HL-60/S4 treated with retinoic acid at 250 ng/mL for 4 days and 3 days (cell line): ENCODE data around the gene PPM1F.
"Not testable (repeated sequence)": the region's sequence is repeated elsewhere in the genome, so short reads cannot be mapped to it uniquely, and the experiment has no call there.

Source experiments
- in situ Hi-C: fragments of 300-500 bp; cut with MboI; formaldehyde crosslinking; loops from 2 replicates; pipeline ENCODE4 v1.7.0; 2022; ENCODE audit warnings: low sequenced_read_pairs

PPM1F gene

DNA sequence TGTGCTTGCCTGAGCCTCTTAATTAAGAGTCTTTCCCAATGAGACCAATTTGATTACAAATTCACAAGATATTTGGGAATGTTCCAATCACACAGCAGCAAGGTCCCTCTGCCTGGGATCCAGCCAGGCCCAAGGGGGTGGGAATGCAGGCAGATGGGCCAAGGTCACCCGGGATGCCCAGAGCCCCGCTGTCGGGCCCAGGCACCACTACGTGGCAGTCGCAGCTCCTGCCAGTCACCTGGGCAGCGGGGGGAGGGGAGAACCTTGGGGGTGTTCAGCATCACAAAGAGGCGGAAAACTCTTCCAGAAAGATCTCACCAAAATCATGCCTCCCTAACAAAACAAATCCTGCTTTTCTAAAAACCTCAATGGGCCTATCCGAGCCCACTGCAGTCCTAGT is 30.9 kb downstream of the PPM1F start:
- in situ Hi-C loops: no loop called here

DNA sequence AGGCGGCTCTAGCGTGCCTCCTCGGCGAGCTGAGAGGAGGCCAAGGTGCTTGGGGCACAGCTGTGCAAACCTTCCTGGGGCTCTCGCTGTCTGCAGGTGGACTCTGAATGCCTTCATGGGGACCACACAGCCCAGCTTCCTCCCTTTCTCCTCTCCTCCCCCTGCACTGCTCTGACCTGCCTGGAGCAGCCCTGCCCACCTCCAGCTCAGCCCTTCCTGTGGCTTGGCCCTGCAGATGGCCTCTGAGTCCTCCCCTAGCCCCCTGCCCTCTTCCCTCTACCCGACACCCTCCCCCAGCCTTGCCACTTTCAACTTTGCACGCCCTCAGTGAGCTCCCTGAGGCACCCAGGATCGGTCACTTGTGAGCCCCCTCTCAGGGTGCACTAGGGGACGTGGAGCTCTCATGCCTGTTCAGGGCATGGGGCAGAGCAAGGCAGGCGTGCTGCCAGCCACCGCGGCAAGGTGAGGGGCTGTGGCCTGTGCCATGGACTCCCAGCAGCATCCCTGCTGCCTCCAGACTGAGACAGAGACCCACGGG is 31.4 kb downstream of the PPM1F start:
- in situ Hi-C loops: no loop called here

DNA sequence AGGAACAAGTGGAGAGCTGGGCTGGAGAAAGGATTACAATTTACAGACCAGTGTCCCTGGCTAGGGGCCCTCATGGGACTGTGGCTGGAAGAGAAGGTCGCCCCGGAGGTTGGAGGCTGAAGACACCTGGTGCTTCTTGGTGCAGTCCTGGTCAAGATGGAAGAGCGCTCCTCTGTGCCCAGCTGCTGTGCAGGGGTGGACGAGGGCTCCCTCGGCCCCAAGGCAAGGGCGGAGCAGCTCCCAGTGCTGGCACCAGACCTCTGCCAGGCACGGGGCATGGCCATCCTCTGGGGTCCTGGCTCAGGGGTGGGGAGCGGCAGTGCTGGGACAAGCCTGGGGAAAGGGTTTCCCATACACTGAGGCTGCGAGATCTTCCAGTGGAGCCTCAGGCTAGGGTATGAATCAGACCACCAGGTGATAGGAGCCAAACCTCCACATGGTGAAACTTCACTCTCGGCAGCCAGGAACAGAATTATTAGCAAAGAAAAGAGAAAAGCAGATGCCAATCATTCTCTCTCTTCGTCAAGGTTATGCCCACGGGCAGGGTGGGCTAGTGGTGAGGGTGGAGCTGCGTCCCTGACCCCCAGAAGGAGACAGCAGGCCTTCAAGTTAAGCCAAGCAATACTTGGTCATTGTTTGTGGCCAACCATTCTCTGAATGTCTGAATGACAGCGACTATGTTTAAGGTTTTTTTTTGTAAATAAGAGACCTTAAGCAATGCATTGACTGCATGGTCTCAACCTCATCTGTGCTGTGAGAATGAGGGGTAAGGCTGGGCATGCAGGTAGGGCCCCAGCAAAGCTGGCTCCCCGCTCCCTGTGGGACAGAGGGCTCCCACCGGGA is 32.1 kb downstream of the PPM1F start:
- in situ Hi-C loops: no loop called here

DNA sequence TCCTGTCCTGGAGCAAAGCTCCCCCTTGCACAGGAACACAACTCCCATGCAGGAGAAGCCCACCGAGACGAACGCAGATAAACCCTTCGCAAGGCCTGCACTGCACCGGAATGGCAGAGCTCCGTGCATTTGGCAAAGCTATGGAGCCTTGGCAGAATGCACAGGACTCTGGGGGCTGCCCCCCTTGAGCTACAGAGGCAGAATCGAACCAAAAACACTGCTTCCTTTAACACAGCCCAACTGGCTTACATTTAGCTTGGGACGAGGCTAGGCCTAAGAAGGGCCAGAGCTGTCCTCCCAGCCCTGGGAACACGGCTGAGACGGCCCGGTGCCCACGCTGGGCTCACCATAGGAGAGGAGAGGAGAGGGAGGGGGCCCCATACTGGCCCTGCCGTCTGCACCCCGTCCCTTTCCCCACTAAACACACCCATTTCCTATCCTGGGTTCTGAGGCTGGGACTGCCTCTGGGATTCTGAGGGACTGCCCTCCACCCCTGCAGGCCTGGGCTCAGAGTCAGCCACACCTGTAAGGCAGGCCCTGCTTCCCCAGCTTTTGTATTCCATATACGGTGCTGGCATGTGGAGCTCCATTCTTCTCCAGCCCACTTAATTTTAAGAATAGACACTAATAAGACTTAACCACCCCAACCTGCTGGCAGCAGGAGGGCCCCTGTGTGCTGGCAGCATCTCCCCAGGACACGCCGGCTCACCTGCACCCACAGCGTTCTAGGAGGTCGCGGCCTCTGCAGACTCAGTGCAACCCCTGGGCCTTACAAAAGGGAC is 32.9 kb downstream of the PPM1F start:
- in situ Hi-C loops: no loop called here

DNA sequence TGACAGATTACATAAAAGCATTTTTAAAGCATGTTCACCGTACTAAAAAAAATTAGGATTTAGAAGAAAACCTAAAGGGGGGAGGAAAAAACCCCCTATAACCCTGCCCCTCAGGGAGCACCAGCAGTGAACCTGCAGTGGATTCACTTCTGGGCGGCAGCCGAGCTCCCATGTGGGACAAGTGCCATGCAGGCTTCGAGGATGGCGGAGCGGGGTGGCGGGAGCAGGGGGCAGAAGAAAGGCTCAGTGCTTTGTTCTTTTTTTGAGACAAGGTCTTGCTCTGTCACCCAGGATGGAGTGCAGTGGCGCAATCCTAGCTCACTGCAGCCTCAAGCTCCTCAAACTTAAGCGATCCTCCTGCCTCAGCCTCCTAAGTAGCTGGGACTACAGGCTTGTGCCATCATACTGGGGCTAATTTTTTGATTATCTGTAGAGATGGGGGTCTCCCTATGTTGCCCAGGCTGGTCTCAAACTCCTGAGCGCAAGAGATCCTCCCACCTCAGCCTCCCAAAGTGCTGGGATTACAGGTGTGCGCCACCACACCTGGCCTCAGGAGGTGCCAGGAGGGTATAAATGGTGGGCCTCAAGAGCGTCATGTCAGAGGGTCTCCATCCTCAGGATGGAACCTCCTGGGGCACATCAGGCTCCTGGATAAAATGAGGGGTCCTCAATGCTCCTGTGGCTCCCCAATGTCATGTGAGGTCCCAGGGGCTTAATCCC is 34.0 kb downstream of the PPM1F start:
- in situ Hi-C loops: no loop called here

DNA sequence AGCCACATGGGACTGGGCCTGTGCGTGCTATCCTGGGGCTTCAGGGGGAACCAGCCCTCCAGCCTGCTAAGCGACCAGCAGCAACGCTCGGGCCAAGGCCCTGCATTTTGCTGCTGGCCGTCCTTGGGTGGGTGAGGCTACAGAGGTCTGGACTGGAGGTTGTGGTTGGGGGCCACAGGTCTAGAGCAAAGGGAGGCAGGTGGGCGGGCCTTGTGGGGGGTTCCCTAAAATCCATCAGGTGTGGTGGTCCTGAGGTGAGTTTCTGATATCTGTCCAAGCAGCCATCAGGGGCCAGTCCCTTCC is 34.7 kb downstream of the PPM1F start:
- in situ Hi-C loops: no loop called here

DNA sequence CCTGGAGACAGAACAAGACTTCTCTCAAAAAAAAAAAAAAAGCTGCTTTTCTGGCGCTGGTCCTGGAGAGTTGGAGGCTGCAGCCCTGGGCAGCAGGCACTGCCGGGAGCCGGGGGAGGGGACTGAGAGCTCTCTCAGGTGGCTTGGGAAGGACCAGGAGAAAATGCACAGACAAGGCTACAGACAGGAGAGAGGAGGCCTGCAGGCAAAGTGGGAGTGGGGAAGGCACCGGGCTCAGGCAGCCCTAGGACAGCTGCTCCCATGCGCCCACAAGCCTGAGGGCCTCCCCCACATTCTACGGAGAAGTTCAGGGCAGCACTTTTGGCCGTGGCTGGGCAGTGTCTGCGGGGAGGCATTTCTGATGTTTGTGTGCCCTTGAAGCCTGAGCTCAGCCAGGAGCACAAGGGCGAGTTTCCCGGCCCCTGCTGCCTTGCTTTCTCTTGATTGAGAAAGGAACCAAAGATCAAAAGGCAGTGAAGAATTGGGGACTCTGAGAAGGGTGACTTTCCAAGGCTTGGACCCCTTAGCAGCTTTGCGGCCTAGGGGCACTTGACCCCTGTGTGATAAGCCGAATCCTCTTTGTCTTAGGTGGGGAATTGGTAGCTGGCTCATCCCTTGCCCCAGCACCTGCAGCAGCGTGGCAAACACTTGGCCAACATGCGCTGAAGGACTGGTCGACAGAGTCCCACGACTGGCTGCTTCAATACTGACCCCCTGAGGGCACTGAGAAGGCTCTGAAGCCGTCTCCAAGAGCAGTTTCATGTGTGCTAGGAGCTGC is 35.3 kb downstream of the PPM1F start:
- in situ Hi-C loops: no loop called here

DNA sequence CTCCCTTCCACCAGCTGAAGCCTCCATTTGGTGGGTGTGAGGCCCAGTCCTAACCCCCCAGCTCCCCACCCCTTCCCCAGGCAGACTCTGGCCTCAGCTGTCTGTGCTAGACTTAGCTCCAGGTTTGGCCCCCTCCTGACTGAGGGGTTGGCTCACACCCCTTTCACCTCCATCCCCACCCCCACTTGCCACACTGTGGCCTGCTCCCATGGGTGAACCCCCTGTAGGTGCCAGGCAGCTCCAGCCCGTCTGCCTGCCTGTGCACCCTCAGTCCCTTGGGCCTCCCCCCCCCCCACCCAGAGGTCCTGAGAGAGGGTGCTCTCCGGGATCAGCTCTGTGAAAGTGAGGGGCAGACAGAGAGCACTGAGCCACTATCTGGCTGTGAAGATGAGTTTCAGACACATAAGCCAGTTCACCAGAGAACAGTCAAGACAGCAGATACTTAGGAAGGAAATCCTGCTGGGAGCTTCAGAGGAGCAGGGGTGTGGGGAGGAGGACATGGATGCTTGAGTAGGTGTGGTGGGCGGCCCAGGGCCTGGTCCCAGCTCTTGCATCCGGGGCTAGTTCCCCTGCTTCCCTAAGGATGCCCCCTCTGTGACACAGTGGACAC is 36.2 kb downstream of the PPM1F start:
- in situ Hi-C loops: no loop called here

DNA sequence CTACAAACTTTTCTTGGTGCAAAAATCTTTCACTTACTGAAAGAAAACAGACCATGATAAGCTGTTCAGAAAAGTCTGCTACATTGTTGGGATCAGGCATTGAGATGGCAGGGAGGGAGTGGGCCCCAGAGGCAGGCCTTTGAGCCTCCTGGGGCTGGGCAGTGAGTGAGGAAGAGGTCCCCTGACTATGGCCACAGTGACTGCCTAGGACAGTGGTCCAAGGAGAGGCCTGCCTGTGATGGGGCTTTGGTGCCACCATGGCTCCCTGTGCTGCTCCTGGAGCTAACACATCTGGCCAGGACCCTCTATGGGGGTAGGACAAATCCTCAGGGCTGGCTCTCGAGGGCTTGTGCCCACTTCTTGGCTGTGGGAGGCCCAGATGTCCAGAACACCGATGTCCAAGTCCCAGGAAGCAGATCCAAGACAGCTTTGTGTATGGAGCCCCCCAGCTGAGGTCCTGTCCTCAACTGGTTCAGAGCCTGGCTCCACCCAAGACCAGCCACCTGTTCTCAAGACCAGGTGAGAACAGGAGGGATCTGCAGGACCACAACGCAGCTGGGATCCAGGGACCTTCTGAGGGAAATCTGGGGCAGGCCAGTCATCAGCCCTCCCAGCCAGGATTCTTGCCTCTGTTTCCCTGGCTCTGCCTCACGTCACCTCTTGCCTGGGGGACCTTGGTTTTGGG is 36.9 kb downstream of the PPM1F start:
- in situ Hi-C loops: no loop called here

DNA sequence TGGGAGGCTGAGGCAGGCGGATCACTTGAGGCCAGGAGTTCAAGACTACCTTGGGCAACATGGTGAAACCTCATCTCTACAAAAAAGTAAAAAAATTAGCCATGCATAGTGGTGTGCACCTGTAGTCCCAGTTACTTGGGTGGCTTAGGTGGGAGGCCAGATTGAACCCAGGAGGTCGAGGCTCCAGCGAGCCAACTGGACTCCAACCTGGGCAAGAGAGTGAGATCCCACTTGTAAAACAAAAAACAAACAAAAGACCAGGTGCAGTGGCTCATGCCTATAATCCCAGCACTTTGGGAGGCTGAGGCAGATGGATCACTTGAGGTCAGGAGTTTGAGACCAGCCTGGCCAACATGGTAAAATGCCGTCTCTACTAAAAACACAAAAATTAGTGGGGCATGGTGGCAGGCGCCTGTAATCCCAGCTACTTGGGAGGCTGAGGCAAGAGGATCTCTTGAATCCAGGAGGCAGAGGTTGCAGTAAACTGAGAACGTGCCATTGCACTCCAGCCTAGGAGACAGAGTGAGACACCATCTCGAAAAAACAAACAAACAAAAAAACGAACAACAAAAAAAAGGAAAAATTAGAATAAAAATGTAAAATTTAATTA is 38.5 kb downstream of the PPM1F start:
- in situ Hi-C loops: not testable (repeated sequence)

DNA sequence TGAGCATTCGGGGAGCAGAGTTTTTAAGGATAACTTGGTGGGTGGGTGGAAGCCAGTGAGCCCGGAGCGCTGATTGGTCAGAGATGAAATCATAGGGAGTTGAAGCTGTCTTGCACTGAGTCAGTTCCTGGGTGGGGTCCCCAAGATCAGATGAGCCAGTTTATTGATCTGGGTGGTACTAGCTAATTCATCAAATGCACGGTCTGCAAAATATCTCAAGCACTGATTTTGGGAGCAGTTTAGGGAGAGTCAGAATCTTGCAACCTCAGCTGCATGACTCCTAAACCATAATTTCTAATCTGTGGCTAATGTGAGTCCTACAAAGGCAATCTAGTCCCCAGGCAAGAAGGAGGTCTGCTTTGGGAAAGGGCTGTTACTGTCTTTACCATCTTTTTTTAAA is 42.3 kb downstream of the PPM1F start:
- in situ Hi-C loops: not testable (repeated sequence)

DNA sequence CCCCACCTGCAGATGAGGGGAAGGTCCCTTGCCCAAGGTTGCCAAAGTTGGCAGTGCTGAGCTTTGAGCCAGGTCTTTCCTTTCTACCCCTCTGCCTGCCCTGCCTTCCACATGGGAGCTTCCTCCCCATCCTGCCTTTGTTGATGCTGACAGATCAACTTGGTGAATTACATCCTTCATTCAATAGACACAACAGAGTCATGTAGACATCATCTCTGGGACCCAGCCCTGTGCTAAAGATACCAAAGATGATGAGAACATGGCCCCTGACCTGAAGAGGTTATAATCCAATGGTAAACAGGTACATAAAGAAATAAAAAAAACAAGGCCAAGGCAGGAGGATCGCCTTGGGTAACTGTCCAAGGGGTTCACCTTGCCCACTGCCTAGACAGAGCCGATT is 42.8 kb downstream of the PPM1F start:
- in situ Hi-C loops: no loop called here

DNA sequence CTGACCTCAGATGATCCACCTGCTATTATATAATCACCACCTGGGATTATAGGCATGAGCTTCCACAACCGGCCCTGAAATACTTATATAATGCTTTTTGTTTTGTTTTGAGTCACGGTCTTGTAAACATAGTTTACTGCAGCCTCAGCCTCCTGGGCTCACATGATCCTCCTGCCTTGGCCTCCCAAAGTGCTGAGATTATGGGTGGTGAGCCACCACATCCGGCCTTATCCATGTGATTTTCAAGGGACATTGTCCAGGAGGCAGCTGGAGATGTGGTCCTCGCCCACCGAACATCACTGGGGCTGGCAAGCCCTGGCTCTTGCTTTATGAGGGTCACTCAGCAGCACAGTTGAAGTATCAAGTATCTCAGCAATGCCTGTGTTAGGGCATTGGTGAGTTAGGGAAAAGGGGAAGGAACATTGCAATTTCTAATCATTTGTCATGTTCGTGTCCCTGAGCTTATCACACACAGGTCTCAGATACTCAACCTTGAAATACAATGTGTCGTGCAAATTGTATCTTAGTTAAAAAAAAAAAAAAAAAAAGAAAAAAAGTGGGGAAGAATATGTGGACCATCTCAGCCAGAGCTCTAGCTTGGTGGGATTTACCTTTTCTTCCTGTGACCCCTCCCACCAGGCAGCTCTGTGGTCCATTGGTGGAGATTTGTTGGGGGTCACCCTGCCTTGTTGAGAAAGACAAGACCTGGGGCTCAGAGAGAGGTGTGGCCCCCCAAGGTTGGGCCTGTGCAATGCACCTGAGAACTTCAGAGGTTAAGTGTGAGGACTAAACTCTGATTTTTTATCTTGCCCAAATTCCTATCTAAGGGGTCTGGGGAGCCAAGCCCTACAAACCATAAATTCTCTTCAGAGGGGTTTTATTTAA is 44.8 kb downstream of the PPM1F start:
- in situ Hi-C loops: no loop called here

DNA sequence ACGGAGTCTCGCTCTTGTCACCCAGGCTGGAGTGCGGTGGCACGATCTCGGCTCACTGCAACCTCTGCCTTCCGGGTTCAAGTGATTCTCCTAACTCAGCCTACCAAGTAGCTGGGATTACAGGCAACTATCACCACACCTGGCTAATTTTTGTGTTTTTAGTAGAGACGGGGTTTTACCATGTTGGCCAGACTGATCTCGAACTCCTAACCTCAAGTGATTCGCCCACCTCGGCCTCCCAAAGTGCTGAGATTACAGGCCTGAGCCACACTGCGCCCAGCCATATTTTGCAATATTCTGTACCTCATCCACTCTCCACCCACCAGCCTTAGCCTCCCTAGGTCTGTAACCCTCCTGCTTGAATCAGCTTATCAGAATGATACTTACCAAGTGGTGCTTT is 47.4 kb downstream of the PPM1F start:
- in situ Hi-C loops: not testable (repeated sequence)

DNA sequence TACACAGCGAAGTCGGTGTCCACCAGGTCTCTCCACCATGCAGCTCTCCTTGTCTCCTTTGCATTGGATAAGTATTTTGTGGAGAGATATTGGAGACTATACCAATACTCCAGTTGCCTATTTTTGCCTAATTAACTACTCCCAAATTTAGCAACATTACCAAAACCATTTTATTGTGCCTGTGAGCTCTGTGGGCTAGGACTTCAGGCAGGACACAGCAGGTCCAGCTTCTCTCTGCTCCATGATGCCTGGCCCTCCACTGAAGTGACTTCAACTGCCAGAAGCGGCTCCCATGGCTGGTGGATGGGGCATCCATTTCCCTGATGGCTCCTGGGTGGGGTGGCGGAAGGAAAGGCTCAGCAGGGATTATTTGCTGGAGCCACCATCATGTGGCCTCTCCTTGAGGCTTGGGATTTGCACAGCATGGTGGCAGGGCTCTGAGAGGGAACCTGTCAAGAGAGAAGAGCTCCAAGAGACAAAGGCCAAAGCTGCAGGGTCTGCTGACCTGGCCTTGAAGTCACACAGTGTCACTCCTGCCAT is 48.3 kb downstream of the PPM1F start:
- in situ Hi-C loops: no loop called here

DNA sequence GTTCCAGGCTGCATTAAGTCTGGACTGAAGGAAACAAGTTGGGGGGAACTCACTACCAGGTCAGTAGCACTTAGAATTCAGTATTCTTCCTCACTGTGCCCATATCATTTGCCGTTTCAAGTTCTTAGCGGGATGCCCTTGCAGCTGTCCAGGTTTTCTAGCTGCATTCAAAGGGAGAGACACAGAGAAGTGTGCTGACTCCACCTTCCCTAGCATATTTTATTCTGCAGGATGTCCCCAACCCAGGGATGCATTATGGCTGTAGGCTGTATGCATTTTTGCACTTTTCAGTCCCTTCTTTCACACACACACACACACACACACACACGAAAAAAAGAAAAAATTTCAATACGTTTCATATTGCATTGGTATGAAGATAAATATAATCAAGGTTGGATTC is 49.4 kb downstream of the PPM1F start:
- in situ Hi-C loops: no loop called here

DNA sequence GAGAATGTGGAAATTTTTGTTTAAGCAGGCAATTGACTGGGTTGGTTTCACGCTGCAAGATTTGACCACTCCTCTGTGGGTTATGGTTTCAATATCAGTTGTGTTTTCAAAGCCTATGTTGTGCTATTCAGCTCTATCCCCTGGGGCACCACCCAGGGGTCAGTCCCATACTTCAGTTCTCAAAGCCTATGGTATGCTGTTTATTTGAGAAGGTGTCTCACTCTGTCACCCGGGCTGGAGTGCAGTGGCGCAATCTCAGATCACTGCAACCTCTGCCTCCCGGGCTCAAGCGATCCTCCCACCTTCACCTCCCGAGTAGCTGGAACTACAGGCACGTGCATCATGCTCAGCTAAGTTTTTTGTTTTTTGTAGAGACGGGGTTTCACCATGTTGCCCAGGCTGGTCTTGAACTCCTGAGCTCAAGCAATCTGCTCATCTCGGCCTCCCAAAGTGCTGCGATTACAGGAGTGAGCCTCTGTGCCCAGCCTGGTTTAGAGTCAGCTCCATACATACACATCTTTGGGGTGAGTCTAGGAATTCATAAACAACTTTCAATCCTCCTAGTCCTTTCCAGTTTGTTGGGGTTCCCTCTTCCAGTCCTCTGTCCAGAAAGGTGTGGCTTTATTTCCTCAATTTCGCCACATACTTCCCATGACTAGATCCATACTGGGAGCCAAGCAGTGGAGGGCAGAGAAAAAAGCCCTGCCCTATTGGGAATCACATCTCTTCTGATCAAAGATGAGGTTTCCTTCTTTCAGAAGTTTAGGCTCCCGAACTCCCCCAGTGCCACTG is 50.2 kb downstream of the PPM1F start:
- in situ Hi-C loops: no loop called here
